HG03108 (cell line): ENCODE measurements around the gene FARS2.

ENCODE experiments used
- ATAC-seq: cut with Tn5 transposase; IDR thresholded peaks from one replicate; pipeline ENCODE4 v1.9.1; 2021; ENCODE audit warnings: moderate library complexity; ENCODE audit not compliant: unreplicated experiment

The FARS2 gene

GRCh38 chr6:5710936-5711335 is 449.6 kb downstream of the FARS2 start:
- ATAC-seq, result no peak

GRCh38 chr6:5712349-5713215 is 451.3 kb downstream of the FARS2 start:
- ATAC-seq, result no peak

GRCh38 chr6:5713519-5713918 is 452.2 kb downstream of the FARS2 start:
- ATAC-seq, result no peak

GRCh38 chr6:5718231-5718947 is 457.1 kb downstream of the FARS2 start:
- no peak for ATAC-seq

- ATAC-seq, result peak; percentile 87
These were observed 462.8 kb downstream of the FARS2 start for GRCh38 chr6:5723841-5724691.

- ATAC-seq, result no peak
These were observed 463.6 kb downstream of the FARS2 start for GRCh38 chr6:5724911-5725310.

GRCh38 chr6:5726976-5727718 is 465.8 kb downstream of the FARS2 start:
- ATAC-seq, result no peak

GRCh38 chr6:5728351-5729079 is 467.2 kb downstream of the FARS2 start:
- no peak for ATAC-seq

- no peak for ATAC-seq
These were observed 467.7 kb downstream of the FARS2 start for GRCh38 chr6:5729080-5729434.

- no peak for ATAC-seq
These were observed 468.7 kb downstream of the FARS2 start for GRCh38 chr6:5729813-5730517.

GRCh38 chr6:5730585-5731263 is 469.4 kb downstream of the FARS2 start:
- ATAC-seq, result no peak

GRCh38 chr6:5731435-5731834 is 470.1 kb downstream of the FARS2 start:
- no peak for ATAC-seq

GRCh38 chr6:5732496-5732895 is 471.2 kb downstream of the FARS2 start:
- no peak for ATAC-seq

- ATAC-seq, result no peak
These were observed 474.9 kb downstream of the FARS2 start for GRCh38 chr6:5736016-5736738.

GRCh38 chr6:5737460-5737859 is 476.1 kb downstream of the FARS2 start:
- ATAC-seq, result no peak

GRCh38 chr6:5738211-5738610 is 476.9 kb downstream of the FARS2 start:
- no peak for ATAC-seq

- ATAC-seq, result no peak
These were observed 483.2 kb downstream of the FARS2 start for GRCh38 chr6:5744497-5744896.

GRCh38 chr6:5745081-5745480 is 483.8 kb downstream of the FARS2 start:
- no peak for ATAC-seq
